Measurements from ENCODE around the gene PXK.
A peak's percentile ranks its signal among the peaks of the same experiment; 100 is the strongest.

PXK gene

DNA sequence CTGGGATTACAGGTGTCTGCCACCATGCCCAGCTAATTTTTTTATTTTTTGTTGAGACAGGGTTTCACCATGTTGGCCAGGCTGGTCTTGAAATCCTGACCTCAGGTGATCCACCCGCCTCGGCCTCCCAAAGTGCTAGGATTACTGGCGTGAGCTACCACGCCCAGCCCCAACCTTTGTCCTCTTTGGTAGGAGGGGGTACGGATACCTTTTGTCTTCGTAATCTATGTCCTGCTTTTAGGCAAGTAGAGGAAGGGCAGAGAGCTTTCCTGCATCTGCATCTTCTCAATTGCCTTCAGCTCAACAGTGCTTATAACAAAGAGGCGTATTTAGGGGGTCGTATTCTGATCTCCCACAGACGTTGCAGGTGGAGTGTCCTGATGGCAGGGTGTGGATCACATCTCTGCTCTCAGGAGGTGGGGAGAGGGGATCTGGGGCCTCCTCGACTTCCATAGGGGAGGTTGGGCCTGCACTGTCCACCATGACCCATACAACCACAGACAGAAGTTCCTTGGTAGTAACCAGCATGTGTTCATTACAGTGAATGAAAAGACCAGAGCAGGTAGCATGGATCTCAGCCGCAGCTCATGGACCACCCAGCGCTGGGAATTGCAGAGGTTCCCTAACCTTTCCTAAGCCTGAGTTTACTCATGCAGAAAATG lies 137.8 kb downstream of the PXK start:
- Histone ChIP-seq H3K36me3 (ENCODE audit: control insufficient read depth in 2 of 2, insufficient read depth in 1 of 2, low read length in 2 of 2) (no peaks in the 10 kb centered on the region), H3K27ac (ENCODE audit: extremely low read depth, low read depth, low read length) (peak overlapping the region; percentile 50; the same call in 1 of the 2 replicates), H3K4me3 (ENCODE audit: low read depth, low read length) (no peak overlapping the region), H3K9me3 (ENCODE audit: control insufficient read depth, insufficient read depth, low read depth, low read length) (no peaks in the 10 kb centered on the region), H3K4me1 (ENCODE audit: control insufficient read depth, insufficient read depth, low read length) (peaks cover 14% of the 10 kb centered on the region)
- CTCF ChIA-PET, result interaction anchor here (0.6 kb wide), 1 partner anchor 135 kb away, joined by 4 read pairs; no protein-coding TSS in a partner anchor
- POLR2A ChIA-PET, result interaction anchor here (1.5 kb wide), 1 partner anchor 23 kb away, joined by 3 read pairs; no protein-coding TSS in a partner anchor
- TF ChIP-seq HOXA7 (CRISPR knock-in tag; IDR thresholded peaks at IDR 0.05; ENCODE audit: borderline replicate concordance) (no peak), SP2 (tag by site-specific recombination; IDR thresholded peaks at IDR 0.05) (no peak), ZNF175 (tag by site-specific recombination; IDR thresholded peaks at IDR 0.05) (no peak), ZNF211 (tag by site-specific recombination; IDR thresholded peaks at IDR 0.05; ENCODE audit: low read depth) (no peak), ZNF561 (tag by site-specific recombination; IDR thresholded peaks at IDR 0.05; ENCODE audit: borderline replicate concordance) (no peak), ZNF404 (tag by site-specific recombination; IDR thresholded peaks at IDR 0.05) (no peak), GLIS2 (tag by site-specific recombination; IDR thresholded peaks at IDR 0.05) (no peak), ZNF621 (tag by site-specific recombination; IDR thresholded peaks at IDR 0.05) (no peak), ZNF19 (tag by site-specific recombination; IDR thresholded peaks at IDR 0.05; ENCODE audit: low read depth) (no peak), ZXDB (tag by site-specific recombination; IDR thresholded peaks at IDR 0.05) (no peak)
- TF ChIP-seq, protein P1, sequence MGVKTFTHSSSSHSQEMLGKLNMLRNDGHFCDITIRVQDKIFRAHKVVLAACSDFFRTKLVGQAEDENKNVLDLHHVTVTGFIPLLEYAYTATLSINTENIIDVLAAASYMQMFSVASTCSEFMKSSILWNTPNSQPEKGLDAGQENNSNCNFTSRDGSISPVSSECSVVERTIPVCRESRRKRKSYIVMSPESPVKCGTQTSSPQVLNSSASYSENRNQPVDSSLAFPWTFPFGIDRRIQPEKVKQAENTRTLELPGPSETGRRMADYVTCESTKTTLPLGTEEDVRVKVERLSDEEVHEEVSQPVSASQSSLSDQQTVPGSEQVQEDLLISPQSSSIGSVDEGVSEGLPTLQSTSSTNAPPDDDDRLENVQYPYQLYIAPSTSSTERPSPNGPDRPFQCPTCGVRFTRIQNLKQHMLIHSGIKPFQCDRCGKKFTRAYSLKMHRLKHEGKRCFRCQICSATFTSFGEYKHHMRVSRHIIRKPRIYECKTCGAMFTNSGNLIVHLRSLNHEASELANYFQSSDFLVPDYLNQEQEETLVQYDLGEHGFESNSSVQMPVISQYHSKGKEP (tag by site-specific recombination; IDR thresholded peaks at IDR 0.05), result no peak
- TF ChIP-seq, protein P2, sequence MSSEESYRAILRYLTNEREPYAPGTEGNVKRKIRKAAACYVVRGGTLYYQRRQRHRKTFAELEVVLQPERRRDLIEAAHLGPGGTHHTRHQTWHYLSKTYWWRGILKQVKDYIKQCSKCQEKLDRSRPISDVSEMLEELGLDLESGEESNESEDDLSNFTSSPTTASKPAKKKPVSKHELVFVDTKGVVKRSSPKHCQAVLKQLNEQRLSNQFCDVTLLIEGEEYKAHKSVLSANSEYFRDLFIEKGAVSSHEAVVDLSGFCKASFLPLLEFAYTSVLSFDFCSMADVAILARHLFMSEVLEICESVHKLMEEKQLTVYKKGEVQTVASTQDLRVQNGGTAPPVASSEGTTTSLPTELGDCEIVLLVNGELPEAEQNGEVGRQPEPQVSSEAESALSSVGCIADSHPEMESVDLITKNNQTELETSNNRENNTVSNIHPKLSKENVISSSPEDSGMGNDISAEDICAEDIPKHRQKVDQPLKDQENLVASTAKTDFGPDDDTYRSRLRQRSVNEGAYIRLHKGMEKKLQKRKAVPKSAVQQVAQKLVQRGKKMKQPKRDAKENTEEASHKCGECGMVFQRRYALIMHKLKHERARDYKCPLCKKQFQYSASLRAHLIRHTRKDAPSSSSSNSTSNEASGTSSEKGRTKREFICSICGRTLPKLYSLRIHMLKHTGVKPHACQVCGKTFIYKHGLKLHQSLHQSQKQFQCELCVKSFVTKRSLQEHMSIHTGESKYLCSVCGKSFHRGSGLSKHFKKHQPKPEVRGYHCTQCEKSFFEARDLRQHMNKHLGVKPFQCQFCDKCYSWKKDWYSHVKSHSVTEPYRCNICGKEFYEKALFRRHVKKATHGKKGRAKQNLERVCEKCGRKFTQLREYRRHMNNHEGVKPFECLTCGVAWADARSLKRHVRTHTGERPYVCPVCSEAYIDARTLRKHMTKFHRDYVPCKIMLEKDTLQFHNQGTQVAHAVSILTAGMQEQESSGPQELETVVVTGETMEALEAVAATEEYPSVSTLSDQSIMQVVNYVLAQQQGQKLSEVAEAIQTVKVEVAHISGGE (tag by site-specific recombination; conservative IDR thresholded peaks at IDR 0.05; ENCODE audit: low read depth), result no peak
- TF ChIP-seq, protein P3, sequence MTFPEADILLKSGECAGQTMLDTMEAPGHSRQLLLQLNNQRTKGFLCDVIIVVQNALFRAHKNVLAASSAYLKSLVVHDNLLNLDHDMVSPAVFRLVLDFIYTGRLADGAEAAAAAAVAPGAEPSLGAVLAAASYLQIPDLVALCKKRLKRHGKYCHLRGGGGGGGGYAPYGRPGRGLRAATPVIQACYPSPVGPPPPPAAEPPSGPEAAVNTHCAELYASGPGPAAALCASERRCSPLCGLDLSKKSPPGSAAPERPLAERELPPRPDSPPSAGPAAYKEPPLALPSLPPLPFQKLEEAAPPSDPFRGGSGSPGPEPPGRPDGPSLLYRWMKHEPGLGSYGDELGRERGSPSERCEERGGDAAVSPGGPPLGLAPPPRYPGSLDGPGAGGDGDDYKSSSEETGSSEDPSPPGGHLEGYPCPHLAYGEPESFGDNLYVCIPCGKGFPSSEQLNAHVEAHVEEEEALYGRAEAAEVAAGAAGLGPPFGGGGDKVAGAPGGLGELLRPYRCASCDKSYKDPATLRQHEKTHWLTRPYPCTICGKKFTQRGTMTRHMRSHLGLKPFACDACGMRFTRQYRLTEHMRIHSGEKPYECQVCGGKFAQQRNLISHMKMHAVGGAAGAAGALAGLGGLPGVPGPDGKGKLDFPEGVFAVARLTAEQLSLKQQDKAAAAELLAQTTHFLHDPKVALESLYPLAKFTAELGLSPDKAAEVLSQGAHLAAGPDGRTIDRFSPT (tag by site-specific recombination; IDR thresholded peaks at IDR 0.05), result no peak
- TF ChIP-seq, protein P4, sequence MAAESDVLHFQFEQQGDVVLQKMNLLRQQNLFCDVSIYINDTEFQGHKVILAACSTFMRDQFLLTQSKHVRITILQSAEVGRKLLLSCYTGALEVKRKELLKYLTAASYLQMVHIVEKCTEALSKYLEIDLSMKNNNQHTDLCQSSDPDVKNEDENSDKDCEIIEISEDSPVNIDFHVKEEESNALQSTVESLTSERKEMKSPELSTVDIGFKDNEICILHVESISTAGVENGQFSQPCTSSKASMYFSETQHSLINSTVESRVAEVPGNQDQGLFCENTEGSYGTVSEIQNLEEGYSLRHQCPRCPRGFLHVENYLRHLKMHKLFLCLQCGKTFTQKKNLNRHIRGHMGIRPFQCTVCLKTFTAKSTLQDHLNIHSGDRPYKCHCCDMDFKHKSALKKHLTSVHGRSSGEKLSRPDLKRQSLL (tag by site-specific recombination; IDR thresholded peaks at IDR 0.05), result no peak

All from HEK293 (cell line).